NCI-H2107 treated with DMSO at 0.1 percent for 48 hours (cell line): ENCODE results near the gene AP2M1.

Experiments
- DNase-seq: peaks from one replicate; lab custom pipeline; 2025; ENCODE audit not compliant: unreplicated experiment; lab: John Stamatoyannopoulos, UW

AP2M1 gene

GRCh38 chr3:184222521-184222920 lies 47.9 kb downstream of the AP2M1 start:
- no peak for DNase-seq

- DNase-seq, result no peak
Observed at GRCh38 chr3:184223946-184224345, 49.3 kb downstream of the AP2M1 start.

GRCh38 chr3:184227481-184227935 lies 52.9 kb downstream of the AP2M1 start:
- peak; percentile 54 for DNase-seq

GRCh38 chr3:184228376-184229137 lies 53.9 kb downstream of the AP2M1 start:
- no peak for DNase-seq

- peak; percentile 79 for DNase-seq
Observed at GRCh38 chr3:184229394-184230080, 54.9 kb downstream of the AP2M1 start, which contains the start of gene VWA5B2. TSS of gene VWA5B2 (plus strand) at chr3:184229585. CDS start at chr3:184230529, 944 bp downstream.

- no peak for DNase-seq
Observed at GRCh38 chr3:184230081-184230602, 55.5 kb downstream of the AP2M1 start.

GRCh38 chr3:184230603-184231528 lies 56.2 kb downstream of the AP2M1 start:
- DNase-seq, result peak; percentile 79

GRCh38 chr3:184231671-184232070 lies 57.0 kb downstream of the AP2M1 start:
- peak; percentile 63 for DNase-seq

GRCh38 chr3:184233127-184233843 lies 58.6 kb downstream of the AP2M1 start:
- DNase-seq, result no peak
